Testis (tissue), 3 donors: ENCODE data around the gene ALK. TPM values are rescaled to one million over a fixed set of nuclear protein-coding genes. Genes with fewer than 3 reads are reported as not detected.

Experiments used
- DNase-seq: peaks from one replicate; pipeline ENCODE4 v3.0.0-alpha.2; 2019
- H3K27ac ChIP-seq, 2 donors: fragments of 200-600 bp; sonication (generic); one replicate each; pipeline ENCODE4 v1.5.1; 2019
- H3K27me3 ChIP-seq: fragments of 200-600 bp; sonication (generic); one replicate; pipeline ENCODE4 v1.5.1; 2019
- H3K36me3 ChIP-seq: fragments of 200-600 bp; sonication (generic); one replicate; pipeline ENCODE4 v1.5.1; 2017; ENCODE audit warnings: low read depth; ENCODE audit errors: missing control alignments
- H3K4me1 ChIP-seq: fragments of 200-600 bp; sonication (generic); one replicate; pipeline ENCODE4 v1.5.1; 2019
- H3K4me3 ChIP-seq, 2 donors: fragments of 200-600 bp; sonication (generic); one replicate each; pipeline ENCODE4 v1.5.1; 2017 to 2019
- H3K9me3 ChIP-seq: fragments of 200-600 bp; sonication (generic); one replicate; pipeline ENCODE4 v1.5.1; 2017
- CTCF ChIP-seq, 3 experiments: fragments of 450-650 bp in 2 of 3; fragments of 200-600 bp in 1 of 3; sonication (generic) in 1 of 3; IDR thresholded peaks; one replicate each; pipeline ENCODE4 v1.5.1; 2016 to 2019; ENCODE audit warnings: antibody characterized with exemption in 3 of 3, mild to moderate bottlenecking in 2 of 3, moderate library complexity in 1 of 3
- POLR2A ChIP-seq: fragments of 450-650 bp; IDR thresholded peaks from one replicate; pipeline ENCODE4 v1.6.1; 2017; ENCODE audit warnings: antibody characterized with exemption, mild to moderate bottlenecking, moderate library complexity
- WGBS, 2 donors: methylation state at CpG; one replicate each; pipeline ENCODE4 v1.1.5; 2018; 5-methylcytosine and 5-hydroxymethylcytosine counted together
- intact Hi-C: fragments of 100-400 bp; cut with DNase I; formaldehyde crosslinking; loops from one replicate; pipeline ENCODE4 v1.15.1; 2023; ENCODE audit warnings: low total_unique reads
- polyA plus RNA-seq: library from polyadenylated mRNA; stranded (reverse); fragments of 350-450 nt; fragmentation: Illumina TruSeq; extraction: RNeasy Lipid Tissue Mini Kit (QIAGEN cat#74804); gene quantifications from one replicate; pipeline ENCODE4 v1.2.3, GENCODE V29; 2014; ENCODE audit warnings: low read depth, low replicate concordance; ENCODE audit not compliant: insufficient read depth
- total RNA-seq, 2 donors: library from RNA; depleted of rRNA; stranded (reverse); fragments of >200 nt; gene quantifications; one replicate each; pipeline ENCODE4 v1.2.3, GENCODE V29; 2016

Gene ALK
- total and polyA plus RNA-seq, 3 donors from 2014 or later = 2.1 to 3.8 (median 3.8) TPM

GRCh38 chr2:29558097-29558496, 363.3 kb downstream of the ALK start:
- intact Hi-C loops = no loop called here
- TF ChIP-seq CTCF (IDR thresholded peaks at IDR 0.05) = no peak
- TF ChIP-seq POLR2A = no peak
- no peaks in the 10 kb centered on the region for H3K9me3 ChIP-seq
- H3K27ac ChIP-seq = no peak overlapping the region
- H3K4me3 ChIP-seq = no peak overlapping the region
- H3K4me1 ChIP-seq = no peaks in the 10 kb centered on the region
- no peaks in the 10 kb centered on the region for H3K27me3 ChIP-seq
- no peak for DNase-seq
- no peaks in the 10 kb centered on the region for H3K36me3 ChIP-seq

GRCh38 chr2:29557268-29557667, 364.1 kb downstream of the ALK start:
- intact Hi-C loops = no loop called here
- no peaks in the 10 kb centered on the region for H3K27me3 ChIP-seq
- no peak for DNase-seq
- 57 to 64% methylated on average over 1 of the region's 1 CpG for WGBS, 2 donors
- H3K9me3 ChIP-seq = no peaks in the 10 kb centered on the region
- TF ChIP-seq POLR2A (no peak), CTCF (IDR thresholded peaks at IDR 0.05) (no peak)
- no peak overlapping the region for H3K4me3 ChIP-seq
- no peaks in the 10 kb centered on the region for H3K4me1 ChIP-seq
- H3K36me3 ChIP-seq = no peaks in the 10 kb centered on the region
- no peak overlapping the region for H3K27ac ChIP-seq

- intact Hi-C loops = no loop called here
- no peak for DNase-seq
- no peaks in the 10 kb centered on the region for H3K4me1 ChIP-seq
- H3K36me3 ChIP-seq = no peaks in the 10 kb centered on the region
- no peaks in the 10 kb centered on the region for H3K9me3 ChIP-seq
- TF ChIP-seq CTCF (IDR thresholded peaks at IDR 0.05) = no peak
- no peak for TF ChIP-seq POLR2A
- H3K27ac ChIP-seq = no peak overlapping the region
- no peak overlapping the region for H3K4me3 ChIP-seq
- 76 to 86% methylated on average over 2 of the region's 2 CpGs for WGBS, 2 donors
- no peaks in the 10 kb centered on the region for H3K27me3 ChIP-seq
These were observed 372.4 kb downstream of the ALK start for GRCh38 chr2:29549069-29549380.

GRCh38 chr2:29544917-29545316, 376.5 kb downstream of the ALK start:
- H3K27me3 ChIP-seq = no peaks in the 10 kb centered on the region
- no peak overlapping the region for H3K27ac ChIP-seq
- no peaks in the 10 kb centered on the region for H3K36me3 ChIP-seq
- WGBS, 2 donors = 84 to 97% methylated on average over 2 of the region's 2 CpGs
- no peaks in the 10 kb centered on the region for H3K4me1 ChIP-seq
- no peak for TF ChIP-seq POLR2A
- no peak for TF ChIP-seq CTCF (IDR thresholded peaks at IDR 0.05)
- DNase-seq = no peak
- intact Hi-C loops = no loop called here
- no peak overlapping the region for H3K4me3 ChIP-seq
- H3K9me3 ChIP-seq = no peaks in the 10 kb centered on the region

GRCh38 chr2:29544031-29544430, 377.4 kb downstream of the ALK start:
- intact Hi-C loops = no loop called here
- H3K27me3 ChIP-seq = no peaks in the 10 kb centered on the region
- no peaks in the 10 kb centered on the region for H3K36me3 ChIP-seq
- no peak overlapping the region for H3K27ac ChIP-seq
- TF ChIP-seq POLR2A = no peak
- no peak for TF ChIP-seq CTCF (IDR thresholded peaks at IDR 0.05)
- WGBS, 2 donors = 94 to 100% methylated on average over 3 of the region's 3 CpGs
- H3K4me3 ChIP-seq = no peak overlapping the region
- DNase-seq = no peak
- no peaks in the 10 kb centered on the region for H3K9me3 ChIP-seq
- no peaks in the 10 kb centered on the region for H3K4me1 ChIP-seq
